Skeletal muscle tissue (tissue), 4 donors: ENCODE measurements around the gene PAQR4. TPM values are rescaled to one million over a fixed set of nuclear protein-coding genes. Genes with fewer than 3 reads are reported as not detected.
"Not testable (repeated sequence)": the region's sequence is repeated elsewhere in the genome, so short reads cannot be mapped to it uniquely, and the experiment has no call there.

Experiments
- H3K27ac ChIP-seq: one replicate; pipeline ENCODE4 v1.7.0; 2013; ENCODE audit warnings: mild to moderate bottlenecking, low read depth, low read length, inconsistent platforms
- H3K27me3 ChIP-seq, 3 donors: one replicate each; pipeline ENCODE4 v1.7.0; 2013; ENCODE audit warnings: low read length in 3 of 3; ENCODE audit not compliant: control insufficient read depth in 3 of 3, insufficient read depth in 3 of 3
- H3K36me3 ChIP-seq, 3 donors: one replicate each; pipeline ENCODE4 v1.7.0; 2013; ENCODE audit warnings: low read length in 3 of 3; ENCODE audit not compliant: control insufficient read depth in 3 of 3, insufficient read depth in 3 of 3
- H3K4me1 ChIP-seq, 3 donors: one replicate each; pipeline ENCODE4 v1.7.0; 2013; ENCODE audit warnings: low read length in 3 of 3, mild to moderate bottlenecking in 3 of 3; ENCODE audit not compliant: control insufficient read depth in 3 of 3, insufficient read depth in 3 of 3
- H3K4me3 ChIP-seq, 3 donors: one replicate each; pipeline ENCODE4 v1.7.0; 2013; ENCODE audit warnings: low read length in 3 of 3
- H3K9ac ChIP-seq, 3 donors: one replicate each; pipeline ENCODE4 v1.7.0; 2013; ENCODE audit warnings: low read length in 3 of 3, mild to moderate bottlenecking in 3 of 3, moderate library complexity in 2 of 3, low read depth in 1 of 3
- H3K9me3 ChIP-seq, 3 donors: one replicate each; pipeline ENCODE4 v1.7.0; 2013; ENCODE audit warnings: low read length in 3 of 3; ENCODE audit not compliant: control insufficient read depth in 3 of 3
- total RNA-seq: library from RNA; depleted of rRNA; stranded (reverse); fragments of >200 nt; gene quantifications from one replicate; pipeline ENCODE4 v1.2.3, GENCODE V29; 2014
- donor health status: Osteomylitis.

Gene PAQR4
- total RNA-seq, 1 donor from 2014 or later = 2.1 TPM

DNA sequence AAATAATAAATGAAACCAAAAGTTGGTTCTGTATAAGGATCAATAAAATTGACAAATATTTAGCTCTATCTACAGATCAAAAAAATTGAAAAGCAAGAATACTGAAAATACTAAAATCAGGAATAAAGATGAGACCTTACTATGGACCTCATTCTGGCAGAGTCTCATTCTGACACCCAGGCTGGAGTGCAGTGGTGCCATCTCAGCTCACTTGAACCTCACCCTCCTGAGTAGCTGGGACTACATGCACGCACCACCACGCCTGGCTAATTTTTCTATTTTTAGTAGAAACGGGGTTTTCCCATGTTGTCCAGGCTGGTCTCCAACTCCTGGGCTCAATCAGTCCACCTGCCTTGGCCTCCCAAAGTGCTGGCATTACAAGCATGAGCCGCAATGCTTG is 27.1 kb upstream of the PAQR4 start:
- Histone ChIP-seq H3K9me3 (no peaks in the 10 kb centered on the region), H3K27ac (no peak overlapping the region), H3K36me3 (peaks cover 38 to 50% (median 44%) of the 10 kb centered on the region in 3 donors), H3K4me3 (no peak overlapping the region), H3K27me3 (no peaks in the 10 kb centered on the region), H3K4me1 (peaks cover 0 to 3% (median 0%) of the 10 kb centered on the region in 3 donors), H3K9ac (no peak overlapping the region)

DNA sequence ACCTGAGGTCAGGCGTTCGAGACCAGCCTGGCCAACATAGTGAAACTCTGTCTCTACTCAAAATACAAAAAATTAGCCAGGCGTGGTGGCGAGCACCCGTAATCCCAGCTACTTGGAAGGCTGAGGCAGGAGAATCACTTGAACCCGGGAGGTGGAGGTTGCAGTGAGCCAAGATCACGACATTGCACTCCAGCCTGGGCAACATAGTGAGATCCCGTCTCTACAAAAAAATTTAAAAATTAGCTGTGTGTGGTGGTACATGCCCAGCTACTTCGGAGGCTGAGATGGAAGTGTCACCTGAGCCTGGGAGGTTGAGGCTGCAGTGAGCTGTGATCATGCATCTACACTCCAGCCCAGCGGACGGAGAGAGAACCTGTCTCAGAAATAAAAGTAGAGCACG is 25.4 kb upstream of the PAQR4 start:
- H3K27me3 ChIP-seq, H3K4me3 ChIP-seq, H3K4me1 ChIP-seq, H3K9me3 ChIP-seq, H3K27ac ChIP-seq, H3K9ac ChIP-seq: not testable (repeated sequence)
- peaks cover 26 to 39% (median 35%) of the 10 kb centered on the region in 3 donors for H3K36me3 ChIP-seq

DNA sequence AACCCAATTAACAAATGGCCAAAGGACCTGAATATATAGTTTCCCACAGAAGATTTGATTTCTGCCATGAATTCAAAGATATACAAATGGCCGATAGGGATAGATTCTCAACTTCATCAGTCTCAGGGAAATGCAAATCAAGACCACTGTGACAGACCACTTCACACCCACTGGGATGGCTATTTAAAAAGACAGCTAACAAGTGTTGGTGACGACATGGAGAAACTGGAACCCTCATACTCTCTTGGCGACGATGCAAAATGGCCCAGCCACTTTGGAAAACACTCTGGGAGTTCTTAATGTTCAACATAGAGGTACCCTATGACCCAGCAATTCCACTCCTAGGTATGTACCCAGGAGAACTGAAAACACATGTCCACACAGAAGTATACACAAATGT is 22.5 kb upstream of the PAQR4 start:
- H3K4me1 ChIP-seq = peaks cover 15 to 24% (median 20%) of the 10 kb centered on the region in 3 donors
- H3K27ac ChIP-seq = no peak overlapping the region
- peaks cover 9 to 27% (median 27%) of the 10 kb centered on the region in 3 donors for H3K36me3 ChIP-seq
- H3K9me3 ChIP-seq = no peaks in the 10 kb centered on the region
- H3K4me3 ChIP-seq = no peak overlapping the region
- H3K27me3 ChIP-seq = no peaks in the 10 kb centered on the region
- no peak overlapping the region for H3K9ac ChIP-seq

GRCh38 chr16:2948807-2949704 is 20.1 kb upstream of the PAQR4 start:
- peaks cover 5 to 16% (median 12%) of the 10 kb centered on the region in 3 donors for H3K36me3 ChIP-seq
- peaks cover under 1 to 7% (median 6%) of the 10 kb centered on the region in 3 donors for H3K27me3 ChIP-seq
- H3K9ac ChIP-seq = peak overlapping the region in 2 of 3 donors; percentile 43 to 45
- peaks cover 15 to 24% (median 20%) of the 10 kb centered on the region in 3 donors for H3K4me1 ChIP-seq
- H3K9me3 ChIP-seq = no peaks in the 10 kb centered on the region
- H3K27ac ChIP-seq = peak overlapping the region; percentile 40
- no peak overlapping the region for H3K4me3 ChIP-seq

GRCh38 chr16:2949705-2950352 is 19.3 kb upstream of the PAQR4 start:
- Histone ChIP-seq H3K9me3 (no peaks in the 10 kb centered on the region), H3K27me3 (peaks cover 5 to 14% (median 14%) of the 10 kb centered on the region in 3 donors), H3K4me3 (no peak overlapping the region), H3K27ac (no peak overlapping the region), H3K4me1 (peaks cover 15 to 24% (median 20%) of the 10 kb centered on the region in 3 donors), H3K9ac (peak overlapping the region in 2 of 3 donors; percentile 33 to 43), H3K36me3 (peaks cover 5 to 15% (median 11%) of the 10 kb centered on the region in 3 donors)

DNA sequence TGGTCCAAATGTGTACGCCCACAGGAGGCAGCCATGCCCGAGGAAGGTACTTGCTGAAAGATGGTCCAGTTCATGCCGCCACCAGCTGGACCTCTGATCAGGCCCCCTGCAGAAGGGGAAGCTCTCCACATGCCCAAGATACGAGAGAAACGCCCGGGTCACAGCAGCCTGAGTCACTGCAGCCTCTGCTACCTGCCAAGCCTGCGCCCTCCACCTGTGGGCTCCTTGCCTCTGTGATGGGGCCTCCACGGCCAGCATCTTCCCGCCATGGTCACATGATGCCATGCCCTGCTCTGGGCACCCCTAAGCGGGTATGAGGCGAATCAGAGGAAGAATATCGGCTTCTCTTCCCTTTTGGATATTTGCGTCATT is 18.8 kb upstream of the PAQR4 start:
- H3K4me3 ChIP-seq = no peak overlapping the region
- H3K27me3 ChIP-seq = peaks cover 8 to 19% (median 19%) of the 10 kb centered on the region in 3 donors
- H3K9ac ChIP-seq = no peak overlapping the region
- H3K27ac ChIP-seq = no peak overlapping the region
- H3K36me3 ChIP-seq = peaks cover 5 to 15% (median 11%) of the 10 kb centered on the region in 3 donors
- H3K4me1 ChIP-seq = peaks cover 15 to 24% (median 20%) of the 10 kb centered on the region in 3 donors
- no peaks in the 10 kb centered on the region for H3K9me3 ChIP-seq

DNA sequence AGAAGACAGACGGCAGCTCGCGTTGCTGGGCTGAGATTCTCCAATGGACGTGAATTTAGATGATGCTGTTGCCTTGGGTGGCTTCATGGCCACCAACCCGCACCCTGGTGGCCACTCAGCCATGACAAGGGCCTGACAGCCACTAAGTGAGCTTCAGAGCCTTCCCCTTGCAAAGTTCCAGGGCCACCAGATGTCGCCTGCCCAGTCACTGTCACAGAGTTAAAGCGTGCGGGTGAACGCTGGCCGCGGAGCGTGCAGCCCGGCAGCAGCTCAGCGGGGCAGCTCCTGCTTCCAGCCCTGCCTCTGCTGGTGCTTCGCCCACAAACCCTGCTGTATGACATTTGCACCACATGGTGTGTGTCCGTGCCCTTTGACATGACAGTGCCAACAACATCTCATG is 18.4 kb upstream of the PAQR4 start:
- Histone ChIP-seq H3K36me3 (peaks cover 5 to 15% (median 11%) of the 10 kb centered on the region in 3 donors), H3K27ac (no peak overlapping the region), H3K4me1 (peaks cover 15 to 24% (median 20%) of the 10 kb centered on the region in 3 donors)

GRCh38 chr16:2952679-2953078 is 16.5 kb upstream of the PAQR4 start:
- H3K27ac ChIP-seq = no peak overlapping the region
- H3K9ac ChIP-seq = no peak overlapping the region
- peaks cover 26 to 33% (median 33%) of the 10 kb centered on the region in 3 donors for H3K27me3 ChIP-seq
- H3K9me3 ChIP-seq = no peaks in the 10 kb centered on the region
- peaks cover 15 to 24% (median 20%) of the 10 kb centered on the region in 3 donors for H3K4me1 ChIP-seq
- H3K36me3 ChIP-seq = peaks cover 2 to 11% (median 8%) of the 10 kb centered on the region in 3 donors
- H3K4me3 ChIP-seq = no peak overlapping the region

More for the DNA sequence above, 18.4 kb upstream of the PAQR4 start:
- no peaks in the 10 kb centered on the region for H3K9me3 ChIP-seq
- H3K9ac ChIP-seq = no peak overlapping the region
- H3K4me3 ChIP-seq = no peak overlapping the region
- peaks cover 9 to 22% (median 21%) of the 10 kb centered on the region in 3 donors for H3K27me3 ChIP-seq

GRCh38 chr16:2953706-2954627 is 15.2 kb upstream of the PAQR4 start:
- Histone ChIP-seq H3K36me3 (peaks cover 0 to 8% (median 7%) of the 10 kb centered on the region in 3 donors), H3K9me3 (no peaks in the 10 kb centered on the region), H3K4me1 (peaks cover 11 to 20% (median 15%) of the 10 kb centered on the region in 3 donors), H3K27ac (no peak overlapping the region), H3K27me3 (peaks cover 26 to 37% (median 34%) of the 10 kb centered on the region in 3 donors), H3K4me3 (no peak overlapping the region), H3K9ac (no peak overlapping the region)
